ENCODE measurements around the gene SPTBN1. TPM values are rescaled to one million over a fixed set of nuclear protein-coding genes. Genes with fewer than 3 reads are reported as not detected.

SPTBN1 gene
- polyA plus RNA-seq, 2 of the 4 experiments (the other 2 are of a cell fraction): 105 to 126 TPM

GRCh38 chr2:54579682-54580620 lies 123.8 kb downstream of the SPTBN1 start:
- ChIA-PET CTCF (interaction anchor here (0.7 to 1.6 kb wide), 5 partner anchors 11 to 127 kb away, joined by 3 to 5 read pairs (median 3); no protein-coding TSS in a partner anchor), POLR2A (interaction anchor here (1.5 kb wide), 1 partner anchor 49 kb away, joined by 4 read pairs; no protein-coding TSS in a partner anchor)
- peak overlapping the region; percentile 60 to 97 for H3K27ac ChIP-seq
- peaks cover 100% of the 10 kb centered on the region for H3K4me1 ChIP-seq
- peak overlapping the region; percentile 86 for H3K4me2 ChIP-seq
- H3K4me3 ChIP-seq: peak overlapping the region; percentile 3; the same call in 1 of the 3 replicates
- TF ChIP-seq MAFK (IDR thresholded peaks at IDR 0.05; ENCODE audit: partially characterized antibody) (no peak), RCOR1 (IDR thresholded peaks at IDR 0.05; ENCODE audit: low read depth, low read length) (no peak), RAD21 (conservative IDR thresholded peaks at IDR 0.05 in 1 of 2, IDR thresholded peaks at IDR 0.05 in 1 of 2) (0 out of 5 replicates have a peak, but pooled peaks of 1 of the 2 experiments have one; percentile 9), HOXA7 (CRISPR knock-in tag; IDR thresholded peaks at IDR 0.05) (no peak), ZFP36 (IDR thresholded peaks at IDR 0.05; ENCODE audit: borderline replicate concordance, partially characterized antibody) (peak; percentile 14), POLR2AphosphoS2 (conservative IDR thresholded peaks at IDR 0.05; ENCODE audit: low read length) (no peak), FOXS1 (CRISPR knock-in tag; IDR thresholded peaks at IDR 0.05) (0 out of 2 replicates have a peak, but pooled peaks have one; percentile 23), NFE2L2 (conservative IDR thresholded peaks at IDR 0.05; ENCODE audit: low read length) (no peak), REST (IDR thresholded peaks at IDR 0.05) (no peak)
- no peaks in the 10 kb centered on the region for H3K9me3 ChIP-seq
- no peak for FAIRE-seq
- ATAC-seq: peak; percentile 62 to 81
- WGBS (ENCODE audit: missing lambda C conversion rate): 5% methylated on average over 6 of the region's 6 CpGs
- peak; percentile 46 to 82 for DNase-seq (ENCODE audit: low read depth in 1 of 2, low spot score in 1 of 2)

GRCh38 chr2:54581326-54582039 lies 125.4 kb downstream of the SPTBN1 start:
- FAIRE-seq (no peak), DNase-seq (ENCODE audit: low read depth in 1 of 2, low spot score in 1 of 2) (no peak), ATAC-seq (no peak)
- Histone ChIP-seq H3K4me1 (peaks cover 100% of the 10 kb centered on the region), H3K4me3 (no peak overlapping the region), H3K4me2 (peak overlapping the region; percentile 23), H3K9me3 (no peaks in the 10 kb centered on the region), H3K27ac (peak overlapping the region; percentile 15 to 60; a peak in 4 of 6 replicates)
- ChIA-PET CTCF (interaction anchor here (0.6 to 1.5 kb wide), 9 partner anchors 9 to 123 kb away, joined by 3 to 7 read pairs (median 4); no protein-coding TSS in a partner anchor), POLR2A (interaction anchor here (0.5 to 1.0 kb wide), 4 partner anchors 23 to 105 kb away, joined by 3 to 4 read pairs (median 4); no protein-coding TSS in a partner anchor)
- WGBS (ENCODE audit: missing lambda C conversion rate): 87% methylated on average over 7 of the region's 7 CpGs
- TF ChIP-seq KDM5A (IDR thresholded peaks at IDR 0.05) (no peak), ELK1 (IDR thresholded peaks at IDR 0.05; ENCODE audit: low read depth, low read length) (no peak), USF2 (IDR thresholded peaks at IDR 0.05) (no peak), MYC (IDR thresholded peaks at IDR 0.05; ENCODE audit: borderline replicate concordance, low read length) (no peak), HOXB5 (CRISPR knock-in tag; IDR thresholded peaks at IDR 0.05) (no peak), SREBF2 (IDR thresholded peaks at IDR 0.05) (no peak), CEBPB (IDR thresholded peaks at IDR 0.05) (no peak), POLR2AphosphoS2 (conservative IDR thresholded peaks at IDR 0.05; ENCODE audit: low read length) (no peak), POLR2A (IDR thresholded peaks at IDR 0.05; ENCODE audit: low read length) (no peak), FOSB (CRISPR knock-in tag; IDR thresholded peaks at IDR 0.05) (no peak), HMGXB4 (CRISPR knock-in tag; IDR thresholded peaks at IDR 0.05; ENCODE audit: borderline replicate concordance) (no peak), JUN (IDR thresholded peaks at IDR 0.05) (no peak), SMC3 (IDR thresholded peaks at IDR 0.05) (no peak), TFCP2L1 (CRISPR knock-in tag; IDR thresholded peaks at IDR 0.05) (no peak), REST (IDR thresholded peaks at IDR 0.05) (no peak)
